Measurements from ENCODE around the gene DHX38. TPM values are rescaled to one million over a fixed set of nuclear protein-coding genes. Genes with fewer than 3 reads are reported as not detected.

DHX38 gene
- total RNA-seq, 1 donor from 2014 or later: 31.6 TPM

DNA sequence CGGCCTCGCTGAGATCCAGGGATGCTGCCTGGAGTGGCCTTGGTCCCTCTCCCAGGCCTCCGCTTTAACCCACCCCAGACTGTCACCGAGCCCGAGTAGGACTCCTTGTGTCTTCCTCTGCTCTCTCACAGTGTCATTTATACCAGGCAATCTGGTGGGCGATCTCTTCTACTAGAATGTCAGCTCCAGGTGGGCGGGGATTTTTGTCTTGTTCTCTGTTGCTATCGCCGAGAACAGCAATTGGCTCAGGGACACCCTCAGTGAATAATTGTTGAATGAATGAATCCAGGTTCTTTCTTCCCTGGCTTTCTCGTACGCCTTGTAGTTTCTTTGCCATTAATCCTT, 591 bp downstream of the DHX38 start:
- H3K4me3 Mint-ChIP-seq: peak overlapping the region; percentile 99
- peak overlapping the region; percentile 70 for H3K27ac Mint-ChIP-seq
- peaks cover 20% of the 10 kb centered on the region for H3K36me3 Mint-ChIP-seq
- no peaks in the 10 kb centered on the region for H4K20me1 ChIP-seq (ENCODE audit: low read depth)
- no peaks in the 10 kb centered on the region for H3K9me3 ChIP-seq (ENCODE audit: low read depth)
- no peak overlapping the region for H3K27ac ChIP-seq
- H3K9me3 Mint-ChIP-seq: no peaks in the 10 kb centered on the region
- TF ChIP-seq, protein P1, sequence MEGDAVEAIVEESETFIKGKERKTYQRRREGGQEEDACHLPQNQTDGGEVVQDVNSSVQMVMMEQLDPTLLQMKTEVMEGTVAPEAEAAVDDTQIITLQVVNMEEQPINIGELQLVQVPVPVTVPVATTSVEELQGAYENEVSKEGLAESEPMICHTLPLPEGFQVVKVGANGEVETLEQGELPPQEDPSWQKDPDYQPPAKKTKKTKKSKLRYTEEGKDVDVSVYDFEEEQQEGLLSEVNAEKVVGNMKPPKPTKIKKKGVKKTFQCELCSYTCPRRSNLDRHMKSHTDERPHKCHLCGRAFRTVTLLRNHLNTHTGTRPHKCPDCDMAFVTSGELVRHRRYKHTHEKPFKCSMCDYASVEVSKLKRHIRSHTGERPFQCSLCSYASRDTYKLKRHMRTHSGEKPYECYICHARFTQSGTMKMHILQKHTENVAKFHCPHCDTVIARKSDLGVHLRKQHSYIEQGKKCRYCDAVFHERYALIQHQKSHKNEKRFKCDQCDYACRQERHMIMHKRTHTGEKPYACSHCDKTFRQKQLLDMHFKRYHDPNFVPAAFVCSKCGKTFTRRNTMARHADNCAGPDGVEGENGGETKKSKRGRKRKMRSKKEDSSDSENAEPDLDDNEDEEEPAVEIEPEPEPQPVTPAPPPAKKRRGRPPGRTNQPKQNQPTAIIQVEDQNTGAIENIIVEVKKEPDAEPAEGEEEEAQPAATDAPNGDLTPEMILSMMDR (IDR thresholded peaks at IDR 0.05): no peak
- TF ChIP-seq EZH2phosphoT487 (IDR thresholded peaks at IDR 0.05) (no peak), EZH2 (IDR thresholded peaks at IDR 0.05) (no peak)
- peak overlapping the region; percentile 87 for H3K4me2 ChIP-seq
- H3K36me3 ChIP-seq: no peaks in the 10 kb centered on the region
- H3K4me3 ChIP-seq: peak overlapping the region; percentile 75
- peak overlapping the region; percentile 45 for H2AFZ ChIP-seq (replicated peaks)
- H3K79me2 ChIP-seq (ENCODE audit: low read depth): peaks cover 55% of the 10 kb centered on the region
- H3K9ac ChIP-seq: peak overlapping the region; percentile 91
- DNase-seq (ENCODE audit: low spot score): peak; percentile 62
- peaks cover 10% of the 10 kb centered on the region for H3F3A ChIP-seq (ENCODE audit: low read depth)
- H3K27me3 Mint-ChIP-seq (ENCODE audit: insufficient read depth, low read depth): no peaks in the 10 kb centered on the region
- H3K4me1 ChIP-seq: peaks cover 11% of the 10 kb centered on the region
- peaks cover 19% of the 10 kb centered on the region for H3K4me1 Mint-ChIP-seq
- no peaks in the 10 kb centered on the region for H3K27me3 ChIP-seq

DNA sequence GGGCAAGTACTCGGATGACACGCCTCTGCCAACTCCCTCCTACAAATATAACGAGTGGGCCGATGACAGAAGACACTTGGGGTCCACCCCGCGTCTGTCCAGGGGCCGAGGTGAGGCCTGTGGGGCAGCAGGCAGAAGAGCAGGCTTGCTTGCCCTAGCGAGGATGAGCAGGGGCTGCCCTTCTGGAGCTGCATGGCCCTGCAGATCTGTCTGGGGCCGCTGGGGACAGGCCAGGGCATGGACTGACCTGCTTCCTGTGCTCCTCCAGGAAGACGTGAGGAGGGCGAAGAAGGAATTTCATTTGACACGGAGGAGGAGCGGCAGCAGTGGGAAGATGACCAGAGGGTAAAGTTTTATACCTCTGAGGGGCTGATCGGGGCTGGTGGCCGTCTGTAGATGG, 5.3 kb downstream of the DHX38 start:
- peaks cover 3% of the 10 kb centered on the region for H3K36me3 ChIP-seq

DNA sequence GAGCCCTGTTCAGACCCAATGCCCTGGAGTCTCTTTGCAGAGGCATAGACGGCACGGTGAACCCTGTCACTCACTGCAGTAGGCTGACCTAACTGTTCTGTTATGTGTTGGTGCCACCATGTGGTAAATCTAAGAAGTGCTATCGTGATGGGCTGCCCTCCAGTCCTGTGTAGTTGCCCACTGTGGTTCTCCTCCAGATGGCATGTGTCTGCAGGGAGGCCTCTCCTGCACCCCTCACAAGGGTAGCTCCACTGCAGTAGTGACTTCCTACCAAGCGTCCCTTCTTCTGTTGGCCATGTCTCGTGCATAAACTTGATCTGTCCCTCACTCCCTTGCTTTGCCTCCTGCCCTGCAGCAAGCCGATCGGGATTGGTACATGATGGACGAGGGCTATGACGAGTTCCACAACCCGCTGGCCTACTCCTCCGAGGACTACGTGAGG, 5.8 kb downstream of the DHX38 start:
- H3K4me3 Mint-ChIP-seq: no peak overlapping the region
- Histone ChIP-seq H3K4me2 (no peak overlapping the region), H3K4me3 (no peak overlapping the region), H3K9me3 (ENCODE audit: low read depth) (no peaks in the 10 kb centered on the region), H3K36me3 (peaks cover 3% of the 10 kb centered on the region), H3K27me3 (no peaks in the 10 kb centered on the region), H3K4me1 (peaks cover 6% of the 10 kb centered on the region), H2AFZ (replicated peaks) (no peak overlapping the region), H3K9ac (no peak overlapping the region), H3K79me2 (ENCODE audit: low read depth) (peaks cover 25% of the 10 kb centered on the region), H4K20me1 (ENCODE audit: low read depth) (peaks cover 4% of the 10 kb centered on the region), H3K27ac (no peak overlapping the region), H3F3A (ENCODE audit: low read depth) (no peaks in the 10 kb centered on the region)
- peak; percentile 76 for DNase-seq (ENCODE audit: low spot score)
- TF ChIP-seq EZH2 (IDR thresholded peaks at IDR 0.05): no peak
- TF ChIP-seq, protein P1 (IDR thresholded peaks at IDR 0.05): peak; percentile 65
- no peak for TF ChIP-seq EZH2phosphoT487 (IDR thresholded peaks at IDR 0.05)
- H3K9me3 Mint-ChIP-seq: no peaks in the 10 kb centered on the region
- peaks cover 9% of the 10 kb centered on the region for H3K4me1 Mint-ChIP-seq
- no peak overlapping the region for H3K27ac Mint-ChIP-seq
- H3K36me3 Mint-ChIP-seq: peaks cover 29% of the 10 kb centered on the region
- H3K27me3 Mint-ChIP-seq (ENCODE audit: insufficient read depth, low read depth): no peaks in the 10 kb centered on the region

More for the DNA sequence above, 5.3 kb downstream of the DHX38 start:
- no peak overlapping the region for H3K4me3 Mint-ChIP-seq
- Histone ChIP-seq H3K9ac (no peak overlapping the region), H2AFZ (replicated peaks) (no peak overlapping the region), H3F3A (ENCODE audit: low read depth) (no peaks in the 10 kb centered on the region), H3K27ac (no peak overlapping the region), H3K4me3 (no peak overlapping the region), H4K20me1 (ENCODE audit: low read depth) (peaks cover 4% of the 10 kb centered on the region), H3K4me2 (no peak overlapping the region), H3K79me2 (ENCODE audit: low read depth) (peaks cover 30% of the 10 kb centered on the region), H3K4me1 (peaks cover 6% of the 10 kb centered on the region), H3K27me3 (no peaks in the 10 kb centered on the region), H3K9me3 (ENCODE audit: low read depth) (no peaks in the 10 kb centered on the region)
- peaks cover 9% of the 10 kb centered on the region for H3K4me1 Mint-ChIP-seq
- peak; percentile 8 for DNase-seq (ENCODE audit: low spot score)
- H3K27ac Mint-ChIP-seq: no peak overlapping the region
- H3K36me3 Mint-ChIP-seq: peaks cover 29% of the 10 kb centered on the region
- TF ChIP-seq EZH2phosphoT487 (IDR thresholded peaks at IDR 0.05): no peak
- TF ChIP-seq, protein P1 (IDR thresholded peaks at IDR 0.05): no peak
- TF ChIP-seq EZH2 (IDR thresholded peaks at IDR 0.05): no peak
- no peaks in the 10 kb centered on the region for H3K27me3 Mint-ChIP-seq (ENCODE audit: insufficient read depth, low read depth)
- H3K9me3 Mint-ChIP-seq: no peaks in the 10 kb centered on the region

Data from neural progenitor cell (in vitro differentiated cells).